Measurements from ENCODE around the gene CTSW. TPM values are rescaled to one million over a fixed set of nuclear protein-coding genes. Genes with fewer than 3 reads are reported as not detected.
A peak's percentile ranks its signal among the peaks of the same experiment; 100 is the strongest.

Gene CTSW
- total RNA-seq, 4 donors from 2014 or later, result 0.76 to 5.0 (median 1.4) TPM; not detected in 1

- H3K27ac ChIP-seq, result peak overlapping the region; percentile 25
- no peaks in the 10 kb centered on the region for H3K36me3 ChIP-seq
- TF ChIP-seq EP300 (IDR thresholded peaks at IDR 0.05) (no peak), POLR2A (IDR thresholded peaks at IDR 0.05) (no peak), POLR2AphosphoS5 (IDR thresholded peaks at IDR 0.05) (no peak)
- TF ChIP-seq, protein P1, sequence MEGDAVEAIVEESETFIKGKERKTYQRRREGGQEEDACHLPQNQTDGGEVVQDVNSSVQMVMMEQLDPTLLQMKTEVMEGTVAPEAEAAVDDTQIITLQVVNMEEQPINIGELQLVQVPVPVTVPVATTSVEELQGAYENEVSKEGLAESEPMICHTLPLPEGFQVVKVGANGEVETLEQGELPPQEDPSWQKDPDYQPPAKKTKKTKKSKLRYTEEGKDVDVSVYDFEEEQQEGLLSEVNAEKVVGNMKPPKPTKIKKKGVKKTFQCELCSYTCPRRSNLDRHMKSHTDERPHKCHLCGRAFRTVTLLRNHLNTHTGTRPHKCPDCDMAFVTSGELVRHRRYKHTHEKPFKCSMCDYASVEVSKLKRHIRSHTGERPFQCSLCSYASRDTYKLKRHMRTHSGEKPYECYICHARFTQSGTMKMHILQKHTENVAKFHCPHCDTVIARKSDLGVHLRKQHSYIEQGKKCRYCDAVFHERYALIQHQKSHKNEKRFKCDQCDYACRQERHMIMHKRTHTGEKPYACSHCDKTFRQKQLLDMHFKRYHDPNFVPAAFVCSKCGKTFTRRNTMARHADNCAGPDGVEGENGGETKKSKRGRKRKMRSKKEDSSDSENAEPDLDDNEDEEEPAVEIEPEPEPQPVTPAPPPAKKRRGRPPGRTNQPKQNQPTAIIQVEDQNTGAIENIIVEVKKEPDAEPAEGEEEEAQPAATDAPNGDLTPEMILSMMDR (IDR thresholded peaks at IDR 0.05), result no peak
- DNase-seq (ENCODE audit: low spot score in 2 of 2), result peak in 1 of 2 donors; percentile 79
- 68% methylated on average over 16 of the region's 16 CpGs for WGBS
- peaks cover 58% of the 10 kb centered on the region for H3K4me1 ChIP-seq
- peak overlapping the region; percentile 30 for H3K4me3 ChIP-seq
- H3K9me3 ChIP-seq, result no peaks in the 10 kb centered on the region
- H3K27me3 ChIP-seq, result no peaks in the 10 kb centered on the region
Measured at GRCh38 chr11:65894034-65894591, 14.5 kb downstream of the CTSW start.

DNA sequence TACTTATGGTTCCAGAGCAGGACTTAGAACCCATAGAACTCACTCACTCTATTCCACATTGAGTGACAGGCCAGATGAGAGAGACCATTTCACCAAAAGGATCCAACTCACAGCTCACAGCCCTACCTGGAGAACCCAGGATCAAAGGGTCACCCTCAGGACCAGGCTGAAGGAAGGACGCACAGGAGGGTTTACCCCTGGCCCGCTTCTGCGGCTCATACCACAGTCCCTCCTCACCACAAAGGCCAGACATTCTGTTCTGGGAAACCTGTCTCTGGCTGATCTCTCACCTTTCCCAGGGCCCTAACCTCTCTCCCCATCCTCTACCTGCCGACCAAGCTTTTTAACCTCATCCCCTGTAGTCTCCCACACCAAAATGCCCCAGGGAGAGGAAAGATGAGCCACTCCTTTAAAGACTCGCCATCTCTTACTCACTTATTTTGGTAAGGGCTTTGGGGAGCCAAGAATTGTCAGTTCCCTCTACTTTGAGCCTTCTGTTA lies 15.9 kb downstream of the CTSW start:
- H3K36me3 ChIP-seq, result no peaks in the 10 kb centered on the region
- no peak overlapping the region for H3K4me3 ChIP-seq
- no peaks in the 10 kb centered on the region for H3K27me3 ChIP-seq
- H3K9me3 ChIP-seq, result no peaks in the 10 kb centered on the region
- H3K4me1 ChIP-seq, result peaks cover 58% of the 10 kb centered on the region
- DNase-seq (ENCODE audit: low spot score in 2 of 2), result no peak
- TF ChIP-seq, protein P1 (IDR thresholded peaks at IDR 0.05), result no peak
- TF ChIP-seq EP300 (IDR thresholded peaks at IDR 0.05), result no peak
- no peak for TF ChIP-seq POLR2A (IDR thresholded peaks at IDR 0.05)
- TF ChIP-seq POLR2AphosphoS5 (IDR thresholded peaks at IDR 0.05), result no peak
- H3K27ac ChIP-seq, result no peak overlapping the region
- 85% methylated on average over 5 of the region's 5 CpGs for WGBS

GRCh38 chr11:65896034-65896999 lies 16.7 kb downstream of the CTSW start:
- H3K4me3 ChIP-seq, result no peak overlapping the region
- no peaks in the 10 kb centered on the region for H3K36me3 ChIP-seq
- TF ChIP-seq EP300 (IDR thresholded peaks at IDR 0.05), result no peak
- no peak for TF ChIP-seq POLR2A (IDR thresholded peaks at IDR 0.05)
- TF ChIP-seq, protein P1 (IDR thresholded peaks at IDR 0.05), result no peak
- TF ChIP-seq POLR2AphosphoS5 (IDR thresholded peaks at IDR 0.05), result no peak
- H3K9me3 ChIP-seq, result no peaks in the 10 kb centered on the region
- no peaks in the 10 kb centered on the region for H3K27me3 ChIP-seq
- peaks cover 59% of the 10 kb centered on the region for H3K4me1 ChIP-seq
- WGBS, result 91% methylated on average over 14 of the region's 14 CpGs
- no peak overlapping the region for H3K27ac ChIP-seq
- no peak for DNase-seq (ENCODE audit: low spot score in 2 of 2)

DNA sequence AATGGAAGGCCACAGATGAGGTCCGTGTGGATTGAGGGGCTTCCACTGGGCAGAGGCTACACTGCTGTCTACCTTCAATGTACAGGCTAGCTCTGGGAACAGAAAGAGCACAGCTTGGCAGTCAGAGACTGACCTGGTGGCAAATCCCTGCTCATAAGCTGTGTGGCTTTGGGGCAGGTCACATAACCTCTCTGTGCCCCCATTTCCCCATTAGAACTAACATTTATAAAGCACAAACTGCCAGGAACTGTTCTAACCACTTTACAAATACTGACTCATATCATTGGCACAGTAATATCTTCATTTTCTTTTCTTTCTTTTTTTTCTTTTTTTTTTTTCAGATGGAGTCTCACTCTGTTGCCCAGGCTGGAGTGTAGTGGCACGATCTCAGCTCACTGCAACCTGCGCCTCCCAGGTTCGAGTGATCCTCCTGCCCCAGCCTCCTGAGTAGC lies 17.4 kb downstream of the CTSW start:
- peaks cover 51% of the 10 kb centered on the region for H3K4me1 ChIP-seq
- DNase-seq (ENCODE audit: low spot score in 2 of 2), result no peak
- H3K27ac ChIP-seq, result no peak overlapping the region

More for the DNA sequence above, 17.4 kb downstream of the CTSW start:
- 86% methylated on average over 4 of the region's 4 CpGs for whole genome bisulfite sequencing
- Histone ChIP-seq H3K36me3 (no peaks in the 10 kb centered on the region), H3K4me3 (no peak overlapping the region), H3K27me3 (no peaks in the 10 kb centered on the region), H3K9me3 (no peaks in the 10 kb centered on the region)
- TF ChIP-seq, protein P1 (IDR thresholded peaks at IDR 0.05), result no peak
- TF ChIP-seq POLR2AphosphoS5 (IDR thresholded peaks at IDR 0.05), result no peak

Measured in suprapubic skin (tissue), 4 donors.